Measurements from ENCODE around the gene PRTFDC1. TPM values are rescaled to one million over a fixed set of nuclear protein-coding genes. Genes with fewer than 3 reads are reported as not detected.

Gene PRTFDC1, protein sequence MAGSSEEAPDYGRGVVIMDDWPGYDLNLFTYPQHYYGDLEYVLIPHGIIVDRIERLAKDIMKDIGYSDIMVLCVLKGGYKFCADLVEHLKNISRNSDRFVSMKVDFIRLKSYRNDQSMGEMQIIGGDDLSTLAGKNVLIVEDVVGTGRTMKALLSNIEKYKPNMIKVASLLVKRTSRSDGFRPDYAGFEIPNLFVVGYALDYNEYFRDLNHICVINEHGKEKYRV
- 1 to 10 TPM in 3 of 4 donors, under 1 TPM in 1; 0.15 to 2.2 (median 1.8) TPM for total RNA-seq

DNA sequence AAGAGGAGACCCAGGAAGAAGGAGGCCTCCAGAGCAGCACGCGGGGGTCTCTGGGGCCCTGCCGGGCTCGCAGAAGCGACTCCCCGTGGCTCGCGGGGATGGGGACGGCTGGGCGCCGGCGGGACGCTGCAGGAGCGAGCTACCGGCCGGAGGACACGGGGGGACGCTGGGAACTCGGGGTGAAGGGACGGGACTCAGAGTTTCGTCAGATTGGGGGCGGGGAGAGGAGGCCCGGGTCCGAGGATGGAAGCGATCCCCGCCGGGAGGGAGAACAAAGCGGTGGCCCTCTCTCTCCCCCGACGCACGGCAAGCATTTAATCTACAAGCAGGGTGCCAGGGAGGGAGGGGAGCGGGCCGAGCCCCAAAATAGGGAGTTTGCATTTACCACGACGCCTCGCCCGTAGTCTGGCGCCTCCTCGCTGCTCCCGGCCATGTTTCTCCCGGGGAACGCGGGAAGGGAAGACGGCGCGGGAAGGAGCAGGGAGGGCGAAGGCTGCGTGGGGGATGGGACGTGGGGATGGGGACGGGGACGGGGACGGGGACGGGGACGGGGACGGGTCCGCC, at the start of gene PRTFDC1:
Gene PRTFDC1 (minus strand): TSS at position 464 of the 564 bp plus-strand sequence. CDS start 31 bp downstream, at position 433.
- 0 to 14% methylated on average over 5 to 13 of the region's 56 CpGs for WGBS, 2 donors
- peaks cover 0 to 9% (median 0%) of the 10 kb centered on the region in 4 donors for H3K27me3 ChIP-seq
- H3K9me3 ChIP-seq = no peaks in the 10 kb centered on the region
- TF ChIP-seq POLR2A (IDR thresholded peaks at IDR 0.05) = no peak
- TF ChIP-seq, protein P1, sequence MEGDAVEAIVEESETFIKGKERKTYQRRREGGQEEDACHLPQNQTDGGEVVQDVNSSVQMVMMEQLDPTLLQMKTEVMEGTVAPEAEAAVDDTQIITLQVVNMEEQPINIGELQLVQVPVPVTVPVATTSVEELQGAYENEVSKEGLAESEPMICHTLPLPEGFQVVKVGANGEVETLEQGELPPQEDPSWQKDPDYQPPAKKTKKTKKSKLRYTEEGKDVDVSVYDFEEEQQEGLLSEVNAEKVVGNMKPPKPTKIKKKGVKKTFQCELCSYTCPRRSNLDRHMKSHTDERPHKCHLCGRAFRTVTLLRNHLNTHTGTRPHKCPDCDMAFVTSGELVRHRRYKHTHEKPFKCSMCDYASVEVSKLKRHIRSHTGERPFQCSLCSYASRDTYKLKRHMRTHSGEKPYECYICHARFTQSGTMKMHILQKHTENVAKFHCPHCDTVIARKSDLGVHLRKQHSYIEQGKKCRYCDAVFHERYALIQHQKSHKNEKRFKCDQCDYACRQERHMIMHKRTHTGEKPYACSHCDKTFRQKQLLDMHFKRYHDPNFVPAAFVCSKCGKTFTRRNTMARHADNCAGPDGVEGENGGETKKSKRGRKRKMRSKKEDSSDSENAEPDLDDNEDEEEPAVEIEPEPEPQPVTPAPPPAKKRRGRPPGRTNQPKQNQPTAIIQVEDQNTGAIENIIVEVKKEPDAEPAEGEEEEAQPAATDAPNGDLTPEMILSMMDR (IDR thresholded peaks at IDR 0.05) = peak in 1 of 6 experiments; percentile 27
- intact Hi-C loops (cut with DNase I) = no loop called here
- no peak for DNase-seq
- H3K27ac ChIP-seq = peak within 1 kb of the TSS; percentile 76 to 90 (median 85)
- peak within 1 kb of the TSS; percentile 55 to 76 (median 64) for H3K4me3 ChIP-seq
- no peaks in the 10 kb centered on the region for H3K36me3 ChIP-seq
- peaks cover 7 to 38% (median 18%) of the 10 kb centered on the region in 3 donors for H3K4me1 ChIP-seq

DNA sequence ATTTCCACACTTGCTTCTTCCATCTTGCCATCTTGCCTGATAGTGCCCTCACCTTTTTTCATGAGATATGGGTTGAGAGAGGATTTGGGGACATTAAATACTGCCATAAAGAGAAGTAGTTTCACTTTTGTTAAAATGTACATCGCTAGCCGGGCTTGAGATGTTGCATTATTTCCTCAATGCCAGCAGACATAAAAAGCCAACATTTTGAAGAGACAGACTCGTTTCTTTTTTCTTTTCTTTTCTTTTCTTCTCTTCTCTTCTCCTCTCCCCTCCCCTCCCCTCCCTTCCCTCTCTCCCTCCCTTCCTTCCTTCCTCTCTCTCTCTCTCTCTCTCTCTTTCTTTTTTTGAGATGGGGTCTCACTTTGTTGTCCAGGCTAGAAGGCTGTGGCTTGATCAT, 45.6 kb upstream of the PRTFDC1 start:
- no peak for TF ChIP-seq POLR2A (IDR thresholded peaks at IDR 0.05)
- TF ChIP-seq, protein P1 (IDR thresholded peaks at IDR 0.05) = no peak
- Histone ChIP-seq H3K36me3 (no peaks in the 10 kb centered on the region), H3K27me3 (no peaks in the 10 kb centered on the region), H3K27ac (no peak overlapping the region), H3K4me3 (no peak overlapping the region), H3K4me1 (no peaks in the 10 kb centered on the region), H3K9me3 (no peaks in the 10 kb centered on the region)
- no peak for DNase-seq
- intact Hi-C loops (cut with DNase I) = no loop called here
- 81 to 87% methylated on average over 3 of the region's 3 CpGs for WGBS, 2 donors

DNA sequence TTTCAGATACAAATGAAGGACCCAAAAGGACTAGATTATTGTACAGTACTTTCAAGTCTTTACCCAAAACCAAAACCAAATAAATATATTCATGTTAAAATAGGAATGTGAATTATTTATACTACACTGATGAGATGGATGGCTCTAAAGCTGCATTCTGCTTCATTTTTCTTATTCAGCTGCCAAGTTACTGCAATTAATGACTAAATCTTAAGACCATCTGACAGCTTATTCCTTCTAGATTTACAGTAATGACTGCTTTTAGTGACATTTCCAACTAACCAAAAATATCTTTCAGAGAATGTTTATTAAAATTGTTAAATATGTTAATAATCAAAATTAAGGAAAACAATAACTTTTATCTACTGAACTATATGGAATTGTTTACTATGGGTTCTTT, 42.7 kb upstream of the PRTFDC1 start:
- H3K4me3 ChIP-seq = no peak overlapping the region
- no peak overlapping the region for H3K27ac ChIP-seq
- no peak for DNase-seq
- no peaks in the 10 kb centered on the region for H3K9me3 ChIP-seq
- H3K4me1 ChIP-seq = no peaks in the 10 kb centered on the region
- intact Hi-C loops (cut with DNase I) = no loop called here
- TF ChIP-seq, protein P1 (IDR thresholded peaks at IDR 0.05) = no peak
- TF ChIP-seq POLR2A (IDR thresholded peaks at IDR 0.05) = no peak
- H3K36me3 ChIP-seq = no peaks in the 10 kb centered on the region
- H3K27me3 ChIP-seq = no peaks in the 10 kb centered on the region

DNA sequence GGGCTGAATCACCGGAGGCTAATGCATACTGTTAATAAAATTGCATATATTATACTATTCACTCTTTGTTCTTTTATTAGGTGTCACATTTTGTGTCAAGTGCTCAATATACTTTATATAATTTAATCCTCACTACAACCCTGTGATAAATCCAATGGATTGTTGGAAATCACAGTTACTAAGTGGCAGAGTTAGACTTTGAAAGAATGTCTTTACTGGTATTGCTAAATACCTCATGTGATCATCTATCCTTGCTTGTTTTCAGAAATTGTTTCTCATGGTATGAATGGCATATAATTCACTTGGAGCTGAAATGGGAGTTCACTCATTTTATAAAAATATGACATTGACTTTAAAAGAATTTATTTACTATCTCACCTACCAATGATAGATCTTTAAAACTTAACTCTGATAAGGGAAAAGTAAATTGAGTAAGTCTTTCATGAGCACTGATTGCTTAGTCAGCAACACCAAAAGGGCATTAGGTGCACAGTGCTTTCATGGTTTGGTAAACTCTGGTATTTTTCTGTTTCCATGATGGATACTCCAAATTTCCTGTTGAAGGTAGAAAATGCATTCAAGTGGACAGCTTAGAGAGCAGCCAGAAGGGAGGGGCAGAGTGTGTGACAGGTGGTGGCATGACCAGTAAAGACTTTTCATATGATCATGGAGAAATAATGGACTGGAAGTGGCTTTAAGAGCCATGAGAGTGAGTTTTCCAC, 41.0 kb upstream of the PRTFDC1 start:
- 81 to 88% methylated on average over 1 of the region's 1 CpG for WGBS, 2 donors
- Histone ChIP-seq H3K9me3 (no peaks in the 10 kb centered on the region), H3K27ac (no peak overlapping the region), H3K36me3 (no peaks in the 10 kb centered on the region), H3K4me1 (no peaks in the 10 kb centered on the region), H3K4me3 (no peak overlapping the region), H3K27me3 (no peaks in the 10 kb centered on the region)
- TF ChIP-seq, protein P1 (IDR thresholded peaks at IDR 0.05) = no peak
- TF ChIP-seq POLR2A (IDR thresholded peaks at IDR 0.05) = no peak
- intact Hi-C loops (cut with DNase I) = no loop called here
- DNase-seq = no peak

DNA sequence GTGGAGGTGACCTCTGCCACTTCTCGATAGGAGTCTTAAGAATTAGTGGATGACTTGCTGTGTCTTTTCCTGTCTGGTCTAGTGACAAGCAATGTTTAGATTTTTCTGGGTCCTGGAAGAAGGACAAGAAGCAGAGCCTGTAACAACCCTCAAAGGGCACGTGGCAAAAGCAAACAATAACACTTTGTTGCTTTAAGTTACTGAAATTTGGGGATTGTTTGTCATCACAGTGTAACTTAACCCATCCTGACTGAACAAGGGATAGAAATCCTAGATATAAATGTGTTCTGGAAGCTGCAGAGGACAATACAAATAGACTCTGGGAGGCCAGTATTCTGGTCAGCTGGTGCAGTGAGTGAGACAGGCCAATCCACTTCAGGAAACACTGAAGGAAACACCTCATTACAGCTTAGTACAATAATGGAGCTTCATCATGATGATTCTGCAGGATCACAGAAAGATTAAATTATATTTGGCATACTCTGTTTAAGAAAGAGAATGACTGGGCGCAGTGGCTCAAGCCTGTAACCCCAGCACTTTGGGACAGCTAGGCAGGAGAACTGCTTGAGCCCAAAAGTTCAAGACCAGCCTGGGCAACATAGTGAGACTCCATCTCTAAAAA, 40.2 kb upstream of the PRTFDC1 start:
- no peak for DNase-seq
- Histone ChIP-seq H3K4me1 (no peaks in the 10 kb centered on the region), H3K27me3 (no peaks in the 10 kb centered on the region), H3K27ac (no peak overlapping the region), H3K4me3 (no peak overlapping the region), H3K36me3 (no peaks in the 10 kb centered on the region), H3K9me3 (no peaks in the 10 kb centered on the region)
- intact Hi-C loops (cut with DNase I) = no loop called here
- WGBS, 2 donors = 69 to 87% methylated on average over 3 of the region's 3 CpGs
- no peak for TF ChIP-seq POLR2A (IDR thresholded peaks at IDR 0.05)
- TF ChIP-seq, protein P1 (IDR thresholded peaks at IDR 0.05) = no peak

Data from esophagus squamous epithelium (tissue), 5 donors.